Measurements from ENCODE around the gene SOWAHB. TPM values are rescaled to one million over a fixed set of nuclear protein-coding genes. Genes with fewer than 3 reads are reported as not detected.

SOWAHB gene
- total RNA-seq, 2 experiments from 2014 or later: not detected

DNA sequence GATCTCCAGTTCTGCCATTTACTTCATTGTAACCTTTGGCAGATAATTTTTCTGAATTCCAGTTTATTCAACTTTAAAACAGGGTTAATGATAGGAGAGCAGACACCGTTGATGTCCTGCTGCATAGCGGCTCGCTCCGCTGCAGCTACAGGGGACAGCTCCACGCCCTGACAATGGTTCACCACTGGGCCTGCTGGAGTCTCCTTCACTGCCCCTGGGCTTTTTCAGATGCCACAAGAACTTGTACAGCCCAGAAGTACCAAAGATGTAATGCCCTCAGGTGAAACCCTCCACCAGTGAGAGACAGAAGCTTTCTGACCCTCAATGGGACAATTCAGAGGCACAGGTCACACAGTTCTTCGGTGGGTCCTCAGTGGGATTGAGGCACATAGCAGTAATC lies 28.9 kb upstream of the SOWAHB start:
- Mint-ChIP-seq H3K27me3 (no peaks in the 10 kb centered on the region), H3K4me3 (no peak overlapping the region), H3K36me3 (ENCODE audit: low read depth) (no peaks in the 10 kb centered on the region), H3K4me1 (ENCODE audit: low read depth) (no peaks in the 10 kb centered on the region), H3K9me3 (no peaks in the 10 kb centered on the region), H3K27ac (no peak overlapping the region)
- CTCF ChIA-PET: no interaction called here
- TF ChIP-seq, protein P1, sequence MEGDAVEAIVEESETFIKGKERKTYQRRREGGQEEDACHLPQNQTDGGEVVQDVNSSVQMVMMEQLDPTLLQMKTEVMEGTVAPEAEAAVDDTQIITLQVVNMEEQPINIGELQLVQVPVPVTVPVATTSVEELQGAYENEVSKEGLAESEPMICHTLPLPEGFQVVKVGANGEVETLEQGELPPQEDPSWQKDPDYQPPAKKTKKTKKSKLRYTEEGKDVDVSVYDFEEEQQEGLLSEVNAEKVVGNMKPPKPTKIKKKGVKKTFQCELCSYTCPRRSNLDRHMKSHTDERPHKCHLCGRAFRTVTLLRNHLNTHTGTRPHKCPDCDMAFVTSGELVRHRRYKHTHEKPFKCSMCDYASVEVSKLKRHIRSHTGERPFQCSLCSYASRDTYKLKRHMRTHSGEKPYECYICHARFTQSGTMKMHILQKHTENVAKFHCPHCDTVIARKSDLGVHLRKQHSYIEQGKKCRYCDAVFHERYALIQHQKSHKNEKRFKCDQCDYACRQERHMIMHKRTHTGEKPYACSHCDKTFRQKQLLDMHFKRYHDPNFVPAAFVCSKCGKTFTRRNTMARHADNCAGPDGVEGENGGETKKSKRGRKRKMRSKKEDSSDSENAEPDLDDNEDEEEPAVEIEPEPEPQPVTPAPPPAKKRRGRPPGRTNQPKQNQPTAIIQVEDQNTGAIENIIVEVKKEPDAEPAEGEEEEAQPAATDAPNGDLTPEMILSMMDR (IDR thresholded peaks at IDR 0.05): no peak
- no peak overlapping the region for H3K4me3 ChIP-seq (ENCODE audit: low read length)
- no peaks in the 10 kb centered on the region for H3K9me3 ChIP-seq (ENCODE audit: control insufficient read depth in 1 of 2, insufficient read depth in 1 of 2, low read length in 2 of 2)
- H3K27ac ChIP-seq (ENCODE audit: low read depth in 1 of 2, low read length in 2 of 2): no peak overlapping the region
- intact Hi-C loops (cut with DNase I, micrococcal nuclease): no loop called here
- ATAC-seq (ENCODE audit: poor library complexity) (no peak), DNase-seq (no peak)
- POLR2A ChIA-PET: no interaction called here
- H3K36me3 ChIP-seq (ENCODE audit: insufficient read depth, low read length): no peaks in the 10 kb centered on the region
- no peaks in the 10 kb centered on the region for H3K27me3 ChIP-seq (ENCODE audit: control insufficient read depth in 1 of 2, insufficient read depth in 2 of 2, low read length in 2 of 2)
- H3K4me1 ChIP-seq (ENCODE audit: insufficient read depth, low read length): no peaks in the 10 kb centered on the region

GRCh38 chr4:76923619-76924357 lies 25.8 kb upstream of the SOWAHB start:
- Mint-ChIP-seq H3K27ac (no peak overlapping the region), H3K9me3 (no peaks in the 10 kb centered on the region), H3K27me3 (no peaks in the 10 kb centered on the region), H3K36me3 (ENCODE audit: low read depth) (no peaks in the 10 kb centered on the region), H3K4me1 (ENCODE audit: low read depth) (no peaks in the 10 kb centered on the region), H3K4me3 (no peak overlapping the region)
- ChIA-PET CTCF (interaction anchor here (1.2 kb wide), 1 partner anchor 14 kb away, joined by 3 read pairs; no protein-coding TSS in a partner anchor), POLR2A (no interaction called here)
- H3K36me3 ChIP-seq (ENCODE audit: insufficient read depth, low read length): no peaks in the 10 kb centered on the region
- no peaks in the 10 kb centered on the region for H3K27me3 ChIP-seq (ENCODE audit: control insufficient read depth in 1 of 2, insufficient read depth in 2 of 2, low read length in 2 of 2)
- H3K4me3 ChIP-seq (ENCODE audit: low read length): no peak overlapping the region
- intact Hi-C loops (cut with DNase I, micrococcal nuclease): no loop called here
- no peaks in the 10 kb centered on the region for H3K9me3 ChIP-seq (ENCODE audit: control insufficient read depth in 1 of 2, insufficient read depth in 1 of 2, low read length in 2 of 2)
- no peaks in the 10 kb centered on the region for H3K4me1 ChIP-seq (ENCODE audit: insufficient read depth, low read length)
- ATAC-seq (ENCODE audit: poor library complexity): no peak
- DNase-seq: no peak
- no peak overlapping the region for H3K27ac ChIP-seq (ENCODE audit: low read depth in 1 of 2, low read length in 2 of 2)
- TF ChIP-seq, protein P1 (IDR thresholded peaks at IDR 0.05): no peak

GRCh38 chr4:76920715-76921114 lies 22.8 kb upstream of the SOWAHB start:
- no peaks in the 10 kb centered on the region for H3K4me1 Mint-ChIP-seq (ENCODE audit: low read depth)

More at GRCh38 chr4:76920715-76921114, 22.8 kb upstream of the SOWAHB start:
- H3K27ac ChIP-seq (ENCODE audit: low read depth in 1 of 2, low read length in 2 of 2): no peak overlapping the region
- H3K27me3 Mint-ChIP-seq: no peaks in the 10 kb centered on the region
- no peaks in the 10 kb centered on the region for H3K9me3 Mint-ChIP-seq
- DNase-seq: no peak
- no peak overlapping the region for H3K4me3 ChIP-seq (ENCODE audit: low read length)
- H3K9me3 ChIP-seq (ENCODE audit: control insufficient read depth in 1 of 2, insufficient read depth in 1 of 2, low read length in 2 of 2): no peaks in the 10 kb centered on the region
- intact Hi-C loops (cut with DNase I, micrococcal nuclease): no loop called here
- POLR2A ChIA-PET: interaction anchor here (1.0 kb wide), 1 partner anchor 16 kb away, joined by 4 read pairs; no protein-coding TSS in a partner anchor
- ATAC-seq (ENCODE audit: poor library complexity): no peak
- H3K36me3 Mint-ChIP-seq (ENCODE audit: low read depth): no peaks in the 10 kb centered on the region
- no peaks in the 10 kb centered on the region for H3K36me3 ChIP-seq (ENCODE audit: insufficient read depth, low read length)
- CTCF ChIA-PET: interaction anchor here (1.3 kb wide), 1 partner anchor 10 kb away, joined by 3 read pairs; no protein-coding TSS in a partner anchor
- H3K4me3 Mint-ChIP-seq: no peak overlapping the region
- H3K4me1 ChIP-seq (ENCODE audit: insufficient read depth, low read length): no peaks in the 10 kb centered on the region
- no peak overlapping the region for H3K27ac Mint-ChIP-seq
- no peaks in the 10 kb centered on the region for H3K27me3 ChIP-seq (ENCODE audit: control insufficient read depth in 1 of 2, insufficient read depth in 2 of 2, low read length in 2 of 2)
- TF ChIP-seq, protein P1 (IDR thresholded peaks at IDR 0.05): no peak
